Measurements from ENCODE around the gene C5orf58.

C5orf58 gene

DNA sequence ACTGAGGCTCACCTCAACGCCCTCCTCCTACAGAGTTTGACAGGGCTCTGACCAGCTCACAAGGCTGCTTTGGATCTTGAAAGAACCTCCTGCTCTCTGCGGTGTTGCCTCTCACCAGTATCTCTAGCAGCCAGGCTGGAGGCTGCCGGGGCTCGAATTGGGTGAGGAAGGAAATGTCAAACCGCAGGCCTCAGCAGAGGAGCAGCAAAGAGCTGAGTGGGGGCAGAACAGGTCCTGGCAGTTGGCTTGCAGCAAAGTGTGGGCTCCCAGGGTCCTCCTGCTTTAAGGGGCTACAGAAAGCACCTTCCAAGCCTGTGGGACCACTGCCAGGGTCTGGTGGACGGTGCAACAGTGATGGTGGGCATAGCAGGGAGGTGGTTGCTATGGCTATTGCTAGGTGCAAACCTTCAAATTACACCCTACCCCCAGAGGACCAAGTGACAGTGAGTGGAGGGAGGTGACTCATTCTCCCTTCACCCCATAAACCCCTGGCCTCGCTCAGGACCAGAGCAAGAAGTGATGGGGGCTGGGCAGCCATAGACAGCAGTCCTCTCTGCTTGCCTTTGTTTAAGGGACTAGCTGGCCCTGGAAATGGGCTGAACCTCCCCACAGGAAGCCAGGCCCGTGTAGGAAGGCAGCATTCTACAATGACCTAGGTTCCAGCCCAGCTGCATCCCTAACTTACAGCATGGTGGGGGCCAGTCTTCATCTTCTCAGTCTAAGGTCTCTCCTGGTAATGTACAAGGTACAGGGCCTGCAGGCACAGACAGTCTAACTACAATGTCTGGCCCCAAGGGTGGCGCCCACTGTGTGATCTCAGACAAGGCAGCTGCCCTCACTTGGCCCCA, 46.0 kb downstream of the C5orf58 start:
- Histone ChIP-seq H2AFZ (ENCODE audit: low read length) (no peak overlapping the region), H3K79me2 (ENCODE audit: insufficient read depth, low read length) (peaks cover 72% of the 10 kb centered on the region), H3F3A (ENCODE audit: low read depth) (peaks cover 17% of the 10 kb centered on the region; the same call in 1 of the 2 replicates), H3K9ac (ENCODE audit: low read depth, low read length, poor library complexity, severe bottlenecking) (peak overlapping the region; percentile 83), H3K4me3 (ENCODE audit: low read length, poor library complexity, severe bottlenecking) (peak overlapping the region; percentile 69), H4K20me1 (ENCODE audit: insufficient read depth, low read length, poor library complexity, severe bottlenecking) (peaks cover 9% of the 10 kb centered on the region), H3K36me3 (ENCODE audit: insufficient read depth, low read length) (peaks cover 64% of the 10 kb centered on the region; the same call in 1 of the 2 replicates), H3K4me2 (ENCODE audit: low read depth, low read length, poor library complexity, severe bottlenecking) (peak overlapping the region; percentile 98), H3K27me3 (ENCODE audit: insufficient read depth, low read length, poor library complexity, severe bottlenecking) (no peaks in the 10 kb centered on the region), H3K4me1 (ENCODE audit: insufficient read depth, low read length, poor library complexity, severe bottlenecking) (peaks cover 72% of the 10 kb centered on the region), H3K9me3 (ENCODE audit: insufficient read depth, low read depth, low read length) (no peaks in the 10 kb centered on the region), H3K9me2 (replicated peaks; ENCODE audit: low read depth, low read length) (no peaks in the 10 kb centered on the region)
- TF ChIP-seq EZH2phosphoT487 (IDR thresholded peaks at IDR 0.05; ENCODE audit: borderline replicate concordance): no peak
- TF ChIP-seq, protein P1, sequence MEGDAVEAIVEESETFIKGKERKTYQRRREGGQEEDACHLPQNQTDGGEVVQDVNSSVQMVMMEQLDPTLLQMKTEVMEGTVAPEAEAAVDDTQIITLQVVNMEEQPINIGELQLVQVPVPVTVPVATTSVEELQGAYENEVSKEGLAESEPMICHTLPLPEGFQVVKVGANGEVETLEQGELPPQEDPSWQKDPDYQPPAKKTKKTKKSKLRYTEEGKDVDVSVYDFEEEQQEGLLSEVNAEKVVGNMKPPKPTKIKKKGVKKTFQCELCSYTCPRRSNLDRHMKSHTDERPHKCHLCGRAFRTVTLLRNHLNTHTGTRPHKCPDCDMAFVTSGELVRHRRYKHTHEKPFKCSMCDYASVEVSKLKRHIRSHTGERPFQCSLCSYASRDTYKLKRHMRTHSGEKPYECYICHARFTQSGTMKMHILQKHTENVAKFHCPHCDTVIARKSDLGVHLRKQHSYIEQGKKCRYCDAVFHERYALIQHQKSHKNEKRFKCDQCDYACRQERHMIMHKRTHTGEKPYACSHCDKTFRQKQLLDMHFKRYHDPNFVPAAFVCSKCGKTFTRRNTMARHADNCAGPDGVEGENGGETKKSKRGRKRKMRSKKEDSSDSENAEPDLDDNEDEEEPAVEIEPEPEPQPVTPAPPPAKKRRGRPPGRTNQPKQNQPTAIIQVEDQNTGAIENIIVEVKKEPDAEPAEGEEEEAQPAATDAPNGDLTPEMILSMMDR (conservative IDR thresholded peaks at IDR 0.05; ENCODE audit: low read length): no peak

DNA sequence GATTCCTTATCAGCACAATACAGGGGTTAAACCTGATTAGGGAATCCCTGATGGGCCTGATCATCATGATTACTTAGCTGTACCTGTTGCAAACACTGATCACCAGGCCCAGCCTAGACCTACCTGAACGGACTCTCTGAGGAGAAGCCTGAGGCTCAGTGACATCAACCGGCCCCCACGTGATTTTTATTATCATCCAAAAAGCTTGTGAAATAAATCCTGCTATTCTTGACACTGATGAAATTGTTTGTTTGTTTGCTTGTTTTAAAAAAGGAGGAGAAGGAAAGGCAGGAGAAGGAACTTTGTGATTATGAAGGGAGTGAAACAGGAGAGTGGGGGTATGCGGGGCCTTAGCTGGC, 46.7 kb downstream of the C5orf58 start:
- Histone ChIP-seq H3K9ac (ENCODE audit: low read depth, low read length, poor library complexity, severe bottlenecking) (peak overlapping the region; percentile 83), H3K36me3 (ENCODE audit: insufficient read depth, low read length) (peaks cover 63% of the 10 kb centered on the region), H3K4me1 (ENCODE audit: insufficient read depth, low read length, poor library complexity, severe bottlenecking) (peaks cover 76% of the 10 kb centered on the region), H3K9me3 (ENCODE audit: insufficient read depth, low read depth, low read length) (no peaks in the 10 kb centered on the region), H4K20me1 (ENCODE audit: insufficient read depth, low read length, poor library complexity, severe bottlenecking) (peaks cover 12% of the 10 kb centered on the region), H2AFZ (ENCODE audit: low read length) (no peak overlapping the region), H3K9me2 (replicated peaks; ENCODE audit: low read depth, low read length) (no peaks in the 10 kb centered on the region), H3K79me2 (ENCODE audit: insufficient read depth, low read length) (peaks cover 78% of the 10 kb centered on the region), H3K4me3 (ENCODE audit: low read length, poor library complexity, severe bottlenecking) (peak overlapping the region; percentile 69), H3K4me2 (ENCODE audit: low read depth, low read length, poor library complexity, severe bottlenecking) (peak overlapping the region; percentile 98), H3K27me3 (ENCODE audit: insufficient read depth, low read length, poor library complexity, severe bottlenecking) (no peaks in the 10 kb centered on the region), H3F3A (ENCODE audit: low read depth) (peaks cover 17% of the 10 kb centered on the region; the same call in 1 of the 2 replicates)
- no peak for TF ChIP-seq EZH2phosphoT487 (IDR thresholded peaks at IDR 0.05; ENCODE audit: borderline replicate concordance)
- TF ChIP-seq, protein P1 (conservative IDR thresholded peaks at IDR 0.05; ENCODE audit: low read length): no peak

DNA sequence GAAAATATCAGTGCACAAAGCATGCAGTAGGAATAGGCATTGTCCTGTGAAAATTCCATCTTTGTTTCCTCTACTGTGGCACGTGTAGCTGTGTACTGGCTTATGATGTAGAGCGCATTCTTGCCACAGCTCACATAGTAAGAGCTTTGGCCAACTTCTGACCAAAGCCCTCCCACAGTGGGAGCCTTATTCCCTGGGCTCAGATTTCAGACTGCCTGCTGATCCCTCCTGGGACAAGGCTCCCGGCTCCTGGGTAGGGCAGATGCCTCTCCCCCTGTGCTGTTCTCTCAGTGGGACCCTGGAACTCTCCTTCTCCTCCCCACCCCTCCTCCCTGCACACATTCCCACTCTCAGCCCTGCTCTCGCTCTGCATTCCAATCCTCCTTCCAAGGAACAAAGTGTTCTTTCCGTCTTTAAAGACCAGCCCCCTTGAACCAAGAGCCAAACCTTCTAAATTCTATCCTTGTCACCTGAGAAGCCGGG, 47.3 kb downstream of the C5orf58 start:
- Histone ChIP-seq H3K4me2 (ENCODE audit: low read depth, low read length, poor library complexity, severe bottlenecking) (peak overlapping the region; percentile 98), H3K9me2 (replicated peaks; ENCODE audit: low read depth, low read length) (no peaks in the 10 kb centered on the region), H3K4me3 (ENCODE audit: low read length, poor library complexity, severe bottlenecking) (peak overlapping the region; percentile 69), H3K36me3 (ENCODE audit: insufficient read depth, low read length) (peaks cover 59% of the 10 kb centered on the region), H4K20me1 (ENCODE audit: insufficient read depth, low read length, poor library complexity, severe bottlenecking) (peaks cover 12% of the 10 kb centered on the region), H3K9ac (ENCODE audit: low read depth, low read length, poor library complexity, severe bottlenecking) (peak overlapping the region; percentile 83), H3F3A (ENCODE audit: low read depth) (peaks cover 17% of the 10 kb centered on the region; the same call in 1 of the 2 replicates), H3K4me1 (ENCODE audit: insufficient read depth, low read length, poor library complexity, severe bottlenecking) (peaks cover 81% of the 10 kb centered on the region), H2AFZ (ENCODE audit: low read length) (no peak overlapping the region), H3K79me2 (ENCODE audit: insufficient read depth, low read length) (peaks cover 82% of the 10 kb centered on the region), H3K27me3 (ENCODE audit: insufficient read depth, low read length, poor library complexity, severe bottlenecking) (no peaks in the 10 kb centered on the region), H3K9me3 (ENCODE audit: insufficient read depth, low read depth, low read length) (no peaks in the 10 kb centered on the region)
- no peak for TF ChIP-seq EZH2phosphoT487 (IDR thresholded peaks at IDR 0.05; ENCODE audit: borderline replicate concordance)
- TF ChIP-seq, protein P1 (conservative IDR thresholded peaks at IDR 0.05; ENCODE audit: low read length): no peak

All from Loucy (cell line).